Karpas-422 (cell line): ENCODE data around the gene KIAA2012. TPM values are rescaled to one million over a fixed set of nuclear protein-coding genes. Genes with fewer than 3 reads are reported as not detected.

Experiments used
- DNase-seq: peaks from one replicate; pipeline ENCODE4 v3.0.0-alpha.2; 2015
- H2AFZ ChIP-seq: fragments of 200-600 bp; sonication (generic); 2 replicates; pipeline ENCODE4 v1.6.1; 2014; ENCODE audit warnings: antibody characterized with exemption, low read length, mixed read lengths
- H3K27ac ChIP-seq: fragments of 200-600 bp; sonication (generic); 2 replicates; pipeline ENCODE4 v1.5.1; 2014; ENCODE audit warnings: mild to moderate bottlenecking, low read length, moderate library complexity
- H3K27me3 ChIP-seq: fragments of 200-600 bp; sonication (generic); 2 replicates; pipeline ENCODE4 v1.6.1; 2014; ENCODE audit warnings: low read length, mixed read lengths
- H3K36me3 ChIP-seq: fragments of 200-600 bp; sonication (generic); 2 replicates; pipeline ENCODE4 v1.6.1; 2014; ENCODE audit warnings: low read length, mixed read lengths; ENCODE audit not compliant: insufficient read depth
- H3K4me1 ChIP-seq: fragments of 200-600 bp; sonication (generic); 2 replicates; pipeline ENCODE4 v1.6.1; 2014; ENCODE audit warnings: mild to moderate bottlenecking, low read length, mixed read lengths
- H3K4me2 ChIP-seq: fragments of 200-600 bp; sonication (generic); 2 replicates; pipeline ENCODE4 v1.6.1; 2014; ENCODE audit warnings: low read length, low read depth, mild to moderate bottlenecking; ENCODE audit not compliant: poor library complexity, severe bottlenecking
- H3K4me3 ChIP-seq: fragments of 200-600 bp; sonication (generic); 2 replicates; pipeline ENCODE4 v1.5.1; 2014; ENCODE audit warnings: mild to moderate bottlenecking, antibody characterized with exemption, low read length, mixed read lengths
- H3K79me2 ChIP-seq: fragments of 200-600 bp; sonication (generic); 2 replicates; pipeline ENCODE4 v1.6.1; 2014; ENCODE audit warnings: mild to moderate bottlenecking, low read length, mixed read lengths
- H3K9ac ChIP-seq: fragments of 200-600 bp; sonication (generic); 2 replicates; pipeline ENCODE4 v1.6.0; 2014; ENCODE audit warnings: low read length
- H3K9me2 ChIP-seq: fragments of 200-600 bp; sonication (generic), shearing (Covaris generic); replicated peaks from 2 replicates; pipeline ENCODE4 v1.6.0; 2014; ENCODE audit warnings: mild to moderate bottlenecking, low read length, moderate library complexity; ENCODE audit not compliant: insufficient read depth
- H3K9me3 ChIP-seq: fragments of 300-700, 200-600 bp; sonication (generic); 2 replicates; pipeline ENCODE4 v1.6.1; 2014; ENCODE audit warnings: low read length, mixed read lengths
- H4K20me1 ChIP-seq: fragments of 200-600 bp; sonication (generic); 2 replicates; pipeline ENCODE4 v1.6.1; 2014; ENCODE audit warnings: mild to moderate bottlenecking, antibody characterized with exemption, low read length, low read depth; ENCODE audit not compliant: insufficient read depth
- total RNA-seq: library from RNA; depleted of rRNA; stranded (reverse); fragments of >200 nt; shearing (Covaris generic); gene quantifications from 2 replicates; pipeline ENCODE4 v1.2.3, GENCODE V29; 2014; ENCODE audit warnings: low replicate concordance

KIAA2012 gene
- total RNA-seq, 1 experiment from 2014 or later: 0.89 TPM

- H4K20me1 ChIP-seq: no peaks in the 10 kb centered on the region
- no peak overlapping the region for H3K27ac ChIP-seq
- no peak for DNase-seq
- no peak overlapping the region for H3K9ac ChIP-seq
- H3K9me2 ChIP-seq: no peaks in the 10 kb centered on the region
- H3K9me3 ChIP-seq: no peaks in the 10 kb centered on the region
- peaks cover 48% of the 10 kb centered on the region for H3K4me1 ChIP-seq
- H3K4me3 ChIP-seq: no peak overlapping the region
- H3K4me2 ChIP-seq: no peak overlapping the region
- no peaks in the 10 kb centered on the region for H3K79me2 ChIP-seq
- H3K27me3 ChIP-seq: no peaks in the 10 kb centered on the region
- no peak overlapping the region for H2AFZ ChIP-seq
- H3K36me3 ChIP-seq: no peaks in the 10 kb centered on the region
Measured at GRCh38 chr2:202098291-202098690, 25.2 kb downstream of the KIAA2012 start.

DNA sequence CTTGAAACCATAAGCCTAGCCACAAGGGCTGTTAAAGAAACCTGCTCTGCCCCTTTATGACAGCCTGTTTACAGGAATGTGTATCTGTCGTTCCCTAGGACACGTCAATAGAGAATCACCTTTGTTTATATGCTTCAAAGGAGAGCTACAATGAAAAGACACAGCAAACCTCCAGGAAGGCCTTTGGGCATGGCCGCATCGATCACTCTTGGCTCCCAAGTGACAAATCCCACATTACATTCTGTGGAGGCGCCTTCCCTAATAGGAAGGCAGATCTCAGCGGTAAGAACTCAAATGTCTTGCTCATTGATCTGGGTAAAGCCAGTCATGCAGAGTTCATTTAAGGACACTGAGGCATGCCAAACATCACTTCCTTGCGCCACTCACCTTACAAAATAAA lies 26.5 kb downstream of the KIAA2012 start:
- H3K79me2 ChIP-seq: no peaks in the 10 kb centered on the region
- DNase-seq: no peak
- H3K9ac ChIP-seq: no peak overlapping the region
- H3K27ac ChIP-seq: no peak overlapping the region
- no peaks in the 10 kb centered on the region for H3K9me3 ChIP-seq
- no peak overlapping the region for H3K4me2 ChIP-seq
- H3K27me3 ChIP-seq: no peaks in the 10 kb centered on the region
- no peaks in the 10 kb centered on the region for H3K36me3 ChIP-seq
- no peaks in the 10 kb centered on the region for H4K20me1 ChIP-seq
- H2AFZ ChIP-seq: no peak overlapping the region
- peaks cover 54% of the 10 kb centered on the region for H3K4me1 ChIP-seq
- H3K4me3 ChIP-seq: no peak overlapping the region
- no peaks in the 10 kb centered on the region for H3K9me2 ChIP-seq

GRCh38 chr2:202100176-202100575 lies 27.1 kb downstream of the KIAA2012 start:
- no peaks in the 10 kb centered on the region for H3K9me3 ChIP-seq
- H3K27me3 ChIP-seq: no peaks in the 10 kb centered on the region
- no peak overlapping the region for H3K4me2 ChIP-seq
- H3K36me3 ChIP-seq: no peaks in the 10 kb centered on the region
- H3K4me3 ChIP-seq: no peak overlapping the region
- no peak overlapping the region for H3K9ac ChIP-seq
- H3K4me1 ChIP-seq: peaks cover 49% of the 10 kb centered on the region
- H3K79me2 ChIP-seq: no peaks in the 10 kb centered on the region
- H3K27ac ChIP-seq: no peak overlapping the region
- H3K9me2 ChIP-seq: no peaks in the 10 kb centered on the region
- H4K20me1 ChIP-seq: no peaks in the 10 kb centered on the region
- H2AFZ ChIP-seq: 0 out of 2 replicates have a peak overlapping the region, but pooled peaks have one; percentile 18
- DNase-seq: no peak

DNA sequence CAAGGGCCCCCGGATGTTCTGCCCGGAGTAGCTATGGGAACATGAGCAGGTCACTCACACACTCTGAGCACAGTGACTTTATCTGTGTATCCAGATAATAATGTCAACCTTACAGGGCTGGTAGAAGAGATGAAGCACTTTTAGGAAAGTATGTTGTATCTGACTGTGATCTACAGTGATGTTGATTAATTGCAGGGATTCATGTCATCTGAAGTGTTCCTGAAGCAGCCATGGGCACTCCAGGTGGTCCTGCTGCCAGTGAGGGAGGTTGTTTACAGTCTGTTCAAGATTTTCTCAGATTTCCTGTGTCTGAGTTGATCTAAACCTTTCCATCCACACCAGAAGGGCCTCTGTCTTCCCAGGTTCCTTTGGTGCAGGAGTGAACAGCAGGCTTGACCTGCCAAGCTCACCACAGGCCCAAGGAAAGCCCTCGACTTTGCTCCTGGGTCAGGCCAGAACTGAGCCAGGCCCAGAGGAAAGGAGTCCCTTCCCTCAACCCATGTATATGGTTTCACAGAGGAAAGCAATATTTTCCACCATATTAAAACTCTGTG lies 28.0 kb downstream of the KIAA2012 start:
- Histone ChIP-seq H3K79me2 (no peaks in the 10 kb centered on the region), H3K27me3 (no peaks in the 10 kb centered on the region), H3K4me2 (no peak overlapping the region), H3K4me1 (peaks cover 40% of the 10 kb centered on the region), H3K9me3 (no peaks in the 10 kb centered on the region), H3K9ac (no peak overlapping the region), H3K4me3 (no peak overlapping the region), H3K9me2 (no peaks in the 10 kb centered on the region), H3K36me3 (no peaks in the 10 kb centered on the region), H2AFZ (no peak overlapping the region), H3K27ac (no peak overlapping the region), H4K20me1 (no peaks in the 10 kb centered on the region)
- no peak for DNase-seq

GRCh38 chr2:202102425-202103000 lies 29.5 kb downstream of the KIAA2012 start:
- Histone ChIP-seq H3K9ac (peak overlapping the region; percentile 5; the same call in 1 of the 2 replicates), H3K4me2 (peak overlapping the region; percentile 51), H4K20me1 (no peaks in the 10 kb centered on the region), H3K9me3 (no peaks in the 10 kb centered on the region), H3K27ac (no peak overlapping the region), H3K4me3 (peak overlapping the region; percentile 7; the same call in 1 of the 2 replicates), H3K27me3 (no peaks in the 10 kb centered on the region), H3K4me1 (peaks cover 35% of the 10 kb centered on the region), H3K36me3 (no peaks in the 10 kb centered on the region), H2AFZ (no peak overlapping the region), H3K79me2 (no peaks in the 10 kb centered on the region), H3K9me2 (no peaks in the 10 kb centered on the region)
- DNase-seq: peak; percentile 68

DNA sequence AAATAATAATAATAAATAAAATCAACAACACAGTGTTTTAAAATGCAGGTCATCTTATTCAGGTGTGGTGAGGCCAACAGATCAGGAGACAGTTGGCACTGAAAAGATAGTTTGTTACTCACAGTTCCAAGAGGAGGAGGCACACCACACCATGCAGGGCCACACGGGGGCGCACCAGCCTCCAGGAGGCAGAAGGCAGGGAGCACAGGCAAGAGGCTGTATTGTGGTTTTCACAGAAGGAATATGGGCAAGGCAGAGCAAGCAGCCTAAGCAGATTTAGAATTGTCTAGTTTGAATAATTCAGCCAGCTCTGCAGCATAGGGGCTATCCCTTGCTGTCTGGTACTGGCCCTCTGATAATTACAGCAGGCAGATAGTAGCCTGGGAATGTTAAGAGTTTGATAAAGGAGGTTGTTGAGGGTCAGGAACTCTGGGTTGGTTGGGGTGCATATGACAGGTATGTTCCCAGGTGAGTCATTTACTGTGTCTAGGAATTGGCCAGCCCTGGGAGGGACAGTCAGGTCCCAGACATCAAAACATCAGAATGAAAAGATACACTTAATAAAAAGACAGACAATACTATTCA lies 31.3 kb downstream of the KIAA2012 start:
- Histone ChIP-seq H3K9ac (no peak overlapping the region), H3K79me2 (no peaks in the 10 kb centered on the region), H3K36me3 (no peaks in the 10 kb centered on the region), H4K20me1 (no peaks in the 10 kb centered on the region), H3K9me3 (no peaks in the 10 kb centered on the region), H3K4me3 (no peak overlapping the region), H3K27ac (no peak overlapping the region), H2AFZ (no peak overlapping the region), H3K27me3 (no peaks in the 10 kb centered on the region), H3K4me2 (no peak overlapping the region), H3K4me1 (peaks cover 35% of the 10 kb centered on the region), H3K9me2 (no peaks in the 10 kb centered on the region)
- DNase-seq: peak; percentile 90

DNA sequence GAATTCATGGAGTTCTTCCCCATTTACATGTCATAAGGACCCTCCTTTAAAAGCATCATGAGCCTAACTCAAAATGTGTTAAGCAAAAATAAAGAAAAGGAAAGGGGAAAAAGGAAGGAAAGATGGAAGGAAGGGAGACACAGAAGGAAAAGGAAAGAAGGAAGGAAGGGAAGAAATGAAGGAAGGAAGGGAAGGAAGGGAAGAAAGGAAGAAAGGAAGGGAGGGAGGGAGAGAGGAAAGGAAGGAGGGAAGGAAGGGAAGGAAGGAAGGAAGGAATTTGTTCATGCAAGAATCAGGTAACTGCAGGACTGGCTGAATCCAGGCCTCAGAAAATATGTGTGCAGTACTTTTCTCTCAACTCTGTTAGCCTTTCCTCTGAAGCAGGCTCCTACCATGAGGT lies 32.0 kb downstream of the KIAA2012 start:
- Histone ChIP-seq H3K79me2 (no peaks in the 10 kb centered on the region), H3K9ac (no peak overlapping the region), H3K4me2 (no peak overlapping the region), H3K4me1 (peaks cover 35% of the 10 kb centered on the region), H3K27me3 (no peaks in the 10 kb centered on the region), H4K20me1 (no peaks in the 10 kb centered on the region), H3K9me3 (no peaks in the 10 kb centered on the region), H3K27ac (no peak overlapping the region), H3K9me2 (no peaks in the 10 kb centered on the region), H3K36me3 (no peaks in the 10 kb centered on the region), H3K4me3 (no peak overlapping the region), H2AFZ (no peak overlapping the region)
- DNase-seq: no peak

GRCh38 chr2:202108345-202108744 lies 35.3 kb downstream of the KIAA2012 start:
- no peak overlapping the region for H3K4me3 ChIP-seq
- H3K79me2 ChIP-seq: no peaks in the 10 kb centered on the region
- H3K9me2 ChIP-seq: no peaks in the 10 kb centered on the region
- peaks cover 5% of the 10 kb centered on the region for H3K4me1 ChIP-seq
- no peaks in the 10 kb centered on the region for H3K36me3 ChIP-seq
- no peaks in the 10 kb centered on the region for H4K20me1 ChIP-seq
- H3K9me3 ChIP-seq: no peaks in the 10 kb centered on the region
- no peak overlapping the region for H3K27ac ChIP-seq
- no peaks in the 10 kb centered on the region for H3K27me3 ChIP-seq
- no peak overlapping the region for H2AFZ ChIP-seq
- no peak for DNase-seq
- H3K4me2 ChIP-seq: no peak overlapping the region
- no peak overlapping the region for H3K9ac ChIP-seq
